Measurements from ENCODE around the gene GON4L. TPM values are rescaled to one million over a fixed set of nuclear protein-coding genes. Genes with fewer than 3 reads are reported as not detected.

Gene GON4L
- total RNA-seq, 2 experiments from 2014 or later, result 71.0 to 77.0 TPM

GRCh38 chr1:155880251-155880650 is 23.2 kb upstream of the GON4L start:
- intact Hi-C loops (cut with DNase I, micrococcal nuclease), result no loop called here
- ChIA-PET CTCF (interaction anchor here (0.5 kb wide), 1 partner anchor 137 kb away, joined by 4 read pairs; no protein-coding TSS in a partner anchor), POLR2A (no interaction called here)
- H3K27me3 ChIP-seq (ENCODE audit: control insufficient read depth in 1 of 2, insufficient read depth in 2 of 2, low read length in 2 of 2), result no peaks in the 10 kb centered on the region
- no peak for DNase-seq
- H3K4me3 ChIP-seq (ENCODE audit: low read length), result no peak overlapping the region
- no peaks in the 10 kb centered on the region for H3K36me3 Mint-ChIP-seq (ENCODE audit: low read depth)
- H3K4me1 ChIP-seq (ENCODE audit: insufficient read depth, low read length), result no peaks in the 10 kb centered on the region
- no peak for TF ChIP-seq CTCF (IDR thresholded peaks at IDR 0.05)
- no peaks in the 10 kb centered on the region for H3K9me3 ChIP-seq (ENCODE audit: control insufficient read depth in 1 of 2, insufficient read depth in 1 of 2, low read length in 2 of 2)
- H3K9me3 Mint-ChIP-seq, result no peaks in the 10 kb centered on the region
- ATAC-seq (ENCODE audit: poor library complexity), result no peak
- H3K27ac ChIP-seq (ENCODE audit: low read depth in 1 of 2, low read length in 2 of 2), result no peak overlapping the region
- no peaks in the 10 kb centered on the region for H3K4me1 Mint-ChIP-seq (ENCODE audit: low read depth)
- H3K36me3 ChIP-seq (ENCODE audit: insufficient read depth, low read length), result peaks cover 12% of the 10 kb centered on the region
- no peaks in the 10 kb centered on the region for H3K27me3 Mint-ChIP-seq
- no peak overlapping the region for H3K4me3 Mint-ChIP-seq
- no peak overlapping the region for H3K27ac Mint-ChIP-seq

GRCh38 chr1:155877945-155878344 is 20.9 kb upstream of the GON4L start:
- POLR2A ChIA-PET, result no interaction called here
- Mint-ChIP-seq H3K36me3 (ENCODE audit: low read depth) (no peaks in the 10 kb centered on the region), H3K4me1 (ENCODE audit: low read depth) (no peaks in the 10 kb centered on the region), H3K27me3 (no peaks in the 10 kb centered on the region), H3K27ac (no peak overlapping the region), H3K9me3 (no peaks in the 10 kb centered on the region), H3K4me3 (no peak overlapping the region)
- Histone ChIP-seq H3K36me3 (ENCODE audit: insufficient read depth, low read length) (peaks cover 12% of the 10 kb centered on the region), H3K4me1 (ENCODE audit: insufficient read depth, low read length) (no peaks in the 10 kb centered on the region), H3K27ac (ENCODE audit: low read depth in 1 of 2, low read length in 2 of 2) (no peak overlapping the region), H3K9me3 (ENCODE audit: control insufficient read depth in 1 of 2, insufficient read depth in 1 of 2, low read length in 2 of 2) (no peaks in the 10 kb centered on the region), H3K4me3 (ENCODE audit: low read length) (no peak overlapping the region), H3K27me3 (ENCODE audit: control insufficient read depth in 1 of 2, insufficient read depth in 2 of 2, low read length in 2 of 2) (no peaks in the 10 kb centered on the region)
- CTCF ChIA-PET, result no interaction called here
- no peak for TF ChIP-seq CTCF (IDR thresholded peaks at IDR 0.05)
- no peak for ATAC-seq (ENCODE audit: poor library complexity)
- no peak for DNase-seq
- intact Hi-C loops (cut with DNase I, micrococcal nuclease), result no loop called here

GRCh38 chr1:155873860-155874259 is 16.8 kb upstream of the GON4L start:
- no peak for ATAC-seq (ENCODE audit: poor library complexity)

More at GRCh38 chr1:155873860-155874259, 16.8 kb upstream of the GON4L start:
- Histone ChIP-seq H3K4me3 (ENCODE audit: low read length) (no peak overlapping the region), H3K4me1 (ENCODE audit: insufficient read depth, low read length) (no peaks in the 10 kb centered on the region), H3K9me3 (ENCODE audit: control insufficient read depth in 1 of 2, insufficient read depth in 1 of 2, low read length in 2 of 2) (no peaks in the 10 kb centered on the region), H3K27ac (ENCODE audit: low read depth in 1 of 2, low read length in 2 of 2) (no peak overlapping the region), H3K36me3 (ENCODE audit: insufficient read depth, low read length) (no peaks in the 10 kb centered on the region), H3K27me3 (ENCODE audit: control insufficient read depth in 1 of 2, insufficient read depth in 2 of 2, low read length in 2 of 2) (no peaks in the 10 kb centered on the region)
- no peaks in the 10 kb centered on the region for H3K9me3 Mint-ChIP-seq
- ChIA-PET POLR2A (no interaction called here), CTCF (no interaction called here)
- no peak for TF ChIP-seq CTCF (IDR thresholded peaks at IDR 0.05)
- DNase-seq, result no peak
- no peaks in the 10 kb centered on the region for H3K27me3 Mint-ChIP-seq
- no peak overlapping the region for H3K27ac Mint-ChIP-seq
- H3K4me3 Mint-ChIP-seq, result no peak overlapping the region
- no peaks in the 10 kb centered on the region for H3K4me1 Mint-ChIP-seq (ENCODE audit: low read depth)
- H3K36me3 Mint-ChIP-seq (ENCODE audit: low read depth), result no peaks in the 10 kb centered on the region
- intact Hi-C loops (cut with DNase I, micrococcal nuclease), result no loop called here

Measured in CD4-positive, alpha-beta T cell (primary cell).